Occipital lobe (tissue), 2 donors: ENCODE results near the gene LHFPL3. TPM values are rescaled to one million over a fixed set of nuclear protein-coding genes. Genes with fewer than 3 reads are reported as not detected.
A peak's percentile ranks its signal among the peaks of the same experiment; 100 is the strongest.

Experiments
- DNase-seq: peaks from one replicate; lab custom pipeline; 2025; lab: John Stamatoyannopoulos, UW
- total RNA-seq: library from RNA; depleted of rRNA; stranded (reverse); fragments of >200 nt; gene quantifications from one replicate; pipeline ENCODE4 v1.2.3, GENCODE V29; 2014

Gene LHFPL3
- total RNA-seq, 1 donor from 2014 or later: 26.2 TPM

DNA sequence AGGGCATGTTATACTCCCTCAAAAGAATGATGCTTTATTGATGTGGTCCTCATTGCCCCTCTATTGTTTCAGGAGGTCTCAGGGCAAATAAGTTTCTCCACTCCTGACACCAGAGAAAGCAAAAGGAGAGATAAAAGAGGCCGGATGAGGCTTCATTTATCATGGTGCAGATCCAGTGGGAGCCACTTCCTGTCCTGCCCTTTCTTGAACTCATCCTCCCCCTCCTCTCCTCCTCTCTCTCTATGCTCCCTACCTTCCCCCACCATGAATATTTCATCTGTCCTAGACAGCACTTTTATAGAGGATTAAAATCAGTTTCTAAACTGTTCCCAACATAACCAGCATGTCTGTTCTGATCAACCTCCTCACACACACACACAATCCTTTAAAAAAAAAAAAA is 513.4 kb downstream of the LHFPL3 start:
- no peak for DNase-seq

DNA sequence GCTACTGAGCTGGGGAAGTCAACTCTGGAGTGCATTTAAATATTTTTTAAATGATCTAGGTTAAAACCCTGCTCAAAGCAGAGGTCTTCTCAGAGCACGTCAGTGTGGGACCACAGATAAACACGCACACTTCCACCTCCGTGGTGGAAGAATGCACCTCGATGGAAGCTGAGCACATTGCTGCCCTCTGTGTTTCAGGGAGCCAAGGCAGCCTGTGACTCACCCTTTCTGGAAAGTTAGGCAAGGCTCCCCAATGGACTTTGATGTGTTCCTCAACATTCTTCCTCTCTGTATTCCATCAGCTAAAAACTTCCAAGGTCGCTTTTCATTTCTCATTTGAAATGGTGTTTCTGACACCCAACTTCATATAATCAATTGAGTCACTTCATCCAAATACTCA is 514.8 kb downstream of the LHFPL3 start:
- DNase-seq: no peak

DNA sequence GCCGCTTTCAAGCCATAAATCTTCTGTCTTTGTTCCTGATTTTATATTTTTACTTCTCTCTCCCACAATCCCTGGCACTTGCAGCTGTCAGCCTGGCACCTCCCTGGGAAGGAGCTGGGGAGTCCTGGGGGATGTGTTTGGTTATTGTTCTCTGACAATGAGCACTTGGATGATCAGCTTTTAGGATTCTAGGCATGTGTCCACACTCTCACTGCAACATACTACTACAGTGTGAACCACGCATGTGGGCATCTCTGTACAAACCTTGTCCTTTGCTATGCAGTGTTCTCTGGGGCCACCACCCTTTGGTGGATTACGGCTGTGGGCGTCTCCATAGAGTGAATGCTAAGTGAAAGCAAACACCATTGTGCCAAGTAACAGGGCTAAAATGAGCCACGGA is 517.2 kb downstream of the LHFPL3 start:
- DNase-seq: peak; percentile 52

DNA sequence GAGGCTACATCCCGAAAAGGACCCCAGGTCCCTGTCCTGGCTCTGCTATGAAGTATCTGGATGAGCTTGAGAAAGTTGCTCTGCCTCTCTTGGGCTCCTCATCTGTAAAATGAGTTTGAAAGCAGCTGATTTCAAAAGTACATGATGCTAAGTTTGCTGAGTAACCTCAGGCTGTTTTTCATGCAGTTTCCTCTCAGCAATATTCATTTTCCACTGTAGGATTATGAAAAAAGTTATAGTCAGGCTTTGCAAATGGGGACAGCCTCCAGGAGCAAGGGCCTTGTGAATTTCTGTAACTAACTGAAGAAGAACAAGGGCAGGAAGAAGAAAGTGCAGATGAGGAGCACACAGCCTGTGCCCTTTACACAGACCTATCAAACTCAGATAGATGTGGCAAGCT is 518.3 kb downstream of the LHFPL3 start:
- DNase-seq: no peak

DNA sequence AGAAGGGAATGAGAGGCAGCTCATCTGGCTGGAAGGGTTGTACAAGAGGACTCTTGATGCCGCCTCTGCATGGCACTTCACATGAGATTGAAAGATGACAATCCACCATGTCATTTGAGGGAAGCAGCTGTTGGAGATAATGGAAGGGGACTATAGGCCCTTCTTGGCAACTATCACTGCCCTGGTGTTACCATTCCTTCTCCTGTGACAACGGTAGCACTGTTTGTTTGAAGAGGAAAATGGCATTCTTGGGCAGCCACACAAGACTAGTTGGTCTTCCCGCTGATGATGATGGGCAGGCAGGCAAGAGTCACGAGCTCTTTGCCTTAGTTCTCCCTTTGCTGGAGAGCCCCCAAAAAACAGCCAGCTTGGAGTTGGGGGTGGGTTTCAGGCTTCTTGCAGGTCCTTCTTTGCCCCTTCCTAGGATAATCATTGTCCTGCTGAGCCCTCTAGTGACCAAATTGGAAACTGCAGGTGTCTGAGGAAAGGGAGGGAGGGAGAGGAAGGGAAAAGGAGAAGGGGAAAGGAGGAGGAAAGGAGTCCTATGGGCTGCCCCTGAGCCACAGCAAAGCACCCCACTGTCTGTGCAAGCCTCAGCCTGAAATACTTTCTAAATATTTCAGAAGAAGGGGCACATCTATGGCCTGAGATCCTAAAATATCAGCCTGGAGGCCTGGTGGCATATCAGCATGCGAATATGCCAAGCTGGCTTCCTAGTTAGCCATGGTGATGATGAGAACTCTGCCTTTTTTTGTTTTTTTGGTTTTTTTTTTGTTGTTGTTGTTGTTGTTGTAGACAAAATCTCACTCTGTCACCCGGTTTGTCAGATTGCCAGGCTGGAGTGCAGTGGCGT is 520.0 kb downstream of the LHFPL3 start:
- peak; percentile 54 for DNase-seq

DNA sequence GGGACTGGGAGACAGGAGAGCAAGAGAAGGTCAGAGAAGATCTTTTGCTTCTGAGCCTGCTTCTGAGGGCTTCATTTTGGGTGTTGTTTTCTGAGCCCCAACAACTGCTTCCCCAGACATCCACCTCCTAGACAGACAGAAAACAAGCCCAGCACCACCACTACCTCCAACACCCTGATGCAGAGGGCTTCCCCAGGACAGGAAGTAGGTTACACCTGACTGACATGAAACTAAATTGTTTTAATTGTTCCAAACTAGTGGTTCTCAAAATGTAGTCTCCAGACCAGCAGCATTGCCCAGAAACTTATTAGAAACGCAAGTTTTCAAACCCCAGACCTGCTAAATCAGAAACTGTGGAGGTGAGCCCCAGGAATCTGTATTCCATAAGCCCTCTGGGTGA is 522.0 kb downstream of the LHFPL3 start:
- DNase-seq: no peak

DNA sequence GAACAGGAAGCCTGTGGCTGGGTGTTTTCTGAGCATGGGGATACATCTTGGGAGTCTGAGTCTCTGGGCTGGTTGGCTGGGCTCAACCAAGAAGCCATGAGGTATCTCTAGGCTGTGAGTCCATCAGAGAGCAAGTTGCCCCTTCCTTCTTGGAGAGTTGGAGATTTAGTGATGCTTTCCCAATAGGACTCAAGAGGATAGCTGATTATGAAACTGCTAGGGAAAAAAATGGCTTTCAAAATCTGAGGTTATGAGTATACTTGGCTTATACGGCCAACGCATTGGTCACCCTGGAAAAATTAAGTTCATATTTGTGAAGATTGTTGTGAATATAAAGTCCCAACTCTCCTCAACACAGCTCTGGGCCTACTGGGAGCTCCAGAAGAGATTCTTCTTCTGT is 522.9 kb downstream of the LHFPL3 start:
- no peak for DNase-seq

DNA sequence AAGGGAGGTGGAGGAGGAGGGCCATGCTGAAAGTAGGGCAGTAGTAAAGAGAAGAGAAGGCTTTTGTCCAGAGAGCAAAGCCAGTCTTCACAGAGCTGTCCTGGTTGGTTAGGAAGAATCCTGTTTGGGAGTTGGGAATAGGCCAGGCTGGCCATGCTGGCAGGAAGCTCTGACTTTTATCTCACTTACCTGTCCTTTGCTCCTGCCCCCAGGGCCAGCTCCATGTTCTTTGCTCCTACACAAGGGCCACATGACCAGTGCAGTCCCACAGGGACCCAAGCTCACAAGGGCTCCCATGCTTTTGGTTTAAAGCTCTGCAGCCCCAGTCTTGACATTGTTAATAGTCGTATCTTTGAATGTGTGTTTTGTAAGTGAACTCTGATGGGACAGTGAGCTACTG is 524.0 kb downstream of the LHFPL3 start:
- DNase-seq: no peak

DNA sequence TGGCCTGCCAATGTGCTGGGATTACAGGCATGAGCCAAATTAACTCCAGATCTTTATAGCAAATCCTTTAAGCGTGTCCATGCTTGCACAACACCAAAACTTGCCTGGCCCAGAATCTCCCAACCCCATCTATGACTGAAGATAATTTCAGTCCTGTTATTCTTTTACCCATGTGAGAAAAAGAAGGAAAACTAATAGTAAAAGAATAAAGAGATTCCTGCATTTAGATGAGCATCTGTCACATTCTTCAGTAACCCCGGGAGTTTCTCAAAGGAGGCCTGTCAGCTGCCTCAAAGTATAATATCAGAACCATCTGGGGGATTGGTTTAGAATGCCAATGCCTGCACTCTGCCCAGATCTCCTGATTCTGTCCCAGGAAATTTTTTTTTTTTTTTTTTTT is 527.5 kb downstream of the LHFPL3 start:
- DNase-seq: no peak

DNA sequence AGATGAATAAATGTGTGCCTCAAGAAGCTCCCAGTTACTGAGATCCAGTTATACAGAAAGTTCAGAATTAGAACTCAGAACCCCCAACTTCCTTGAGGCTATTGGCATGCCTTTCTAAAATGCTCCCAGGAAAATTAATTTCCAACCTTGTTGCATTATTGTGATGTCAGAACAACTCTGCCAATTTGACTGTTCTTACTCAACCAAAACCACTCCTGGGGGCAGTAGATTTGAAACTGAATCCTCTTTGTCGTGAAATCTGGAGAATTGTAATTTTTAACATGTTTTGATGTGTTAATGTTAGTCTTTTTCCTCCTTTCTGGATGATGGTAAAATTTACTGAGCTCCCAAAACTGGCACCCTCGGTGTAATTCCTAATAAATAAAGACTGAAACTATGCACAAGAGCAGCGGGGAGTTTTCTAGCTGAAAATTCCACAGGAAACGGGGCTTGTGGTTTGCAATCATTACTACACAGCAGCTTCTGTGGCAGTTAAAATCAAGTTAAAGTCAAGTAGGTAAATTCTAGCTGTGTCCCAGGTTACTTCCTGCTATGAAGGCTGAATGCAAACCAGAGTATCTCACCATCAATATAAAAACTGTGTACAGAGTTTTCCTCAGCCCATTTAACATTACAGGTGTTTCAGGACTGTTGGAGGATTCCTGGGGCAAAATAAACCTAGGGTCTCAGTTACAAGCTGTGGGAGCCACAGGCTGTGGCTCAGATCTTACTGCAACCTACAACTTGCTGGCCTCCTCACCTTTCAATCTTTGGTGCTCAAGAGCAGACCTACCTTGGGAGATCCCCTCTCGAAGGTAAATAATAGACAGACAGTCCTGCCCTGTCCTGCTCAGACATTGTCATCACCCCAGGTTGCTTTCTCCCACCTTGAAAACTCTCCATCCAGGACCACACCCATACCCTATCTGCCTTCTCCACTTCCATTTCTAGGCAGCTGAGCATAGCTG is 529.3 kb downstream of the LHFPL3 start:
- no peak for DNase-seq

DNA sequence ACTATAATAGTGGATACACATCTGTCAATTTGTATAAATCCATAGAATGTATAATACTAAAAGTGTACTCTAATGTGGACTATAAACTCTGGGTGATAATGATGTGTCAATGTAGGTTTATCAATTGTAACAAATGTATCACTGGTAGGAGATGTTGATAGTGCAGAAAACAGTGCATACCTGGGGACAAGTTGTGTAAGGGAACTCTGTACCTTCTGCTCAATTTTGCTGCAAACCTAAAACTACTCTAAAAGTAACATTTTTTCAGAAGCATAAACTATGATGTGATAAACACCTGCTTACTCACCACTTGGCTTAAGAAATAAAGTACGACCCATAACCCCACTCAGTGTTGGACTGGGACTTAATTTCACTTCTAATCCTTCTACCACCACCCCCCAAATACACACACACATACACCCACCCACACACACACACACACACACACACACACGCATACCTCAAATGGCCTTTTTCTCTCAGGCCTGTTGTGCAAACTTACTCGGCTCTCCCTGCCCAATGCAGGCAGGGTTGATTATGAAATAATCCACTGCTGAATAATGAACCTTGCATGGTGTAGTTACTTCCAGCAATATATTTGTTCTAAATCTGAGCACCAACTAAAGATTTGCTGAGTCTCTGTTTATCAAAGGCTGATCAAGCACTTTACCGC is 531.5 kb downstream of the LHFPL3 start:
- no peak for DNase-seq

DNA sequence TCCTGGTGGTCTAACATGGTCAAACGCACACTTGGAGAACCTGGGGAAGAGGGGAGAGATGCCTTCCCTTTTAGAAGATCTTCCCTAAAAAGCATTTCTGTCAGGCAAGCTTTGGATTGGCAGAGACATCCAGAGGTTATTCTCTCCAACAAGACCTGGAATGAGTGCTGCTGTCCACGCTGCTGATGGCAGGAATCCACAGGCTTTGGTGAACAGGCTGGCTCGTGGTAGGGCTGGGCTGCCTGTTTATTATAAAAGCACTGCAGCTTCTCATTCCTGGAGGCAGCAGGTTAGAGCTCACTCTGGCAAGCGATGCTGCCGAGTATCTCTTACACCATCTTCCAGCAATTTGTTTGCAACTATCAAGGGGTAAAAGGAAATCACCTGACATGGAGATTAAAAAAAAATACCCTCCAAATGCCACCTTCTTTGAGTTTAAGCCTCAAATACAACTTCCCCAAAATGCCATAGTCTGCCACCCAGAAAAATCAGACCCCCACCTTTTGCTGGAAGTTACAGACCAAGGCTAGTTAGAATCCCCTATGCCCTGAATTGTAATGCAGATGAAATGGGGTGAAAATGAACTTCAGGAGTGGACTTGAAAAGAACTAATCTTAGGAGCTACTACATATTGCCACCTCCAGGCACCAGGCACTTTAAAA is 533.5 kb downstream of the LHFPL3 start:
- no peak for DNase-seq

DNA sequence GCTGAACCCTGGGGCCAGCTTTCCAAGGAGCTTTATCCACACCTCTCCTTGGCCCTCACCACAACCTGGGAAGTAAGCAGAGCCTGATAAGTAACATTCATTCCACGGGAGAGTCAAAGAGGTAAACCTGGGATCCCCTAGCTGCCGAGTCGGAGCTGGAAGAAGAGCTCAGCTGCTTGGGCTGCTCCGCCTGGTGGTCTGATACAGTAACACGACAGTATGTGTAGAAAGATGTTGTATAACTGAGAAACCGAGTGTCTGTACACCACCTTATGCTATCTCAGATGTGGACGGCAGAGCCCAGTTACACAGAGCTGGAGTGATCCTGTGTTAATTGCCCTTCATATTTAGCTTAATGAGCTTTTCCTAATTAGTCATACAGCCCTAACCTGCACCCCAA is 534.3 kb downstream of the LHFPL3 start:
- DNase-seq: no peak

DNA sequence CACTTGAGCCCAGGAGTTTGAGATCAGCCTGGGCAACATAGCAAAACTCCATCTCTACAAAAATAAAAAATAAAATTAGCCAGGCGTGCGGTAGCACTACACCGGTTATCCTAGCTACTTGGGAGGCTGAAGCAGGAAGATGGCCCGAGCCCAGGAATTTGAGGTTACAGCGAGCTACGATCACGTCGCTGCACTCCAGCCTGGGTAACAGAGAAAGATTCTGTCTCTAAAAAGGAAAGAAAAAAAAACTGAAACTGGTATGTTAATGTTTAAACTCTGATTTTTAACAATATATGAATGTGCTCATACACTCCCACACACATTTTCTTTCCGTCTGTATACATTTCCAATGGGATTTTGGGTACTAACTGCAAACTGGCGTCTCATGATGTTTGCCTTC is 545.0 kb downstream of the LHFPL3 start:
- DNase-seq: no peak

DNA sequence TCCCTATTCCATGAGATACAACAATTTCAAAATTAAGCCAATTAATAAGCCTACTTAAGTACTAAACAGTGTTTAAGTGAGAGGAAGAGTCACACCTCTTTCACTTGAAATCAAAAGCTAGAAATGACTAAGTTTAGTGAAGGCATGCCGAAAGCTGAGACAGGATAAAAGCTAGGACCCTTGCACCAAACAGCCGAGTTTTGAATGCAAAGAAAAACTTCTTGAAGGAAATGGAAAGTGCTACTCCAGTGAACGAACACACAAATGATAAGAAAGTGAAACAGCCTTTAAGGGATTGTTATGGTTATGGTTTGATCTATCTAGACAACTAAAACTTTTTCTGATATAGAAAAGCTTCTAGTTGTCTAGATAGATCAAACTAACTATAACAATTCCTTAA is 550.2 kb downstream of the LHFPL3 start:
- DNase-seq: no peak

DNA sequence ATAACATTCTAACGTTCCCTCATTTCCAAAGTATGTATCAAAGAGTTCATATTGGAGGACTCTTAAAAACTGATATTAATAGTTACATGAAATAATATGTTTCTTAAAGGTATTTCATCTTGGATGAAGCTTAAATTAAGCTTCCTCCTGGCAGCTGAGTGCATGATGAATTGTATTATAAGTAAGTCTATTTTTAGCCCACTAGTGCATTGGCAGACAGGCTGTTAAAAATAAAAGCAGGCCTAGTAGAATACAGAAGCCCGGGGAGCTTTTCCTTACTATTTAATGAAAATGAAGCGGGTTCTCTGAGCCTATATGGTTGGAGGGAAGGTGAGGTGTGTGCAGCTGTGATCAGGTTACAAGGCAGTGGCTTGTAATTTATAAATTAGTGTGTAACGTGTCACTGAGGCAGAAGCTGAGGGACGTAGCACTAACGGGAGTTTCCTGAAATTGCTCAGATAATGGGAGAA is 554.9 kb downstream of the LHFPL3 start:
- no peak for DNase-seq

DNA sequence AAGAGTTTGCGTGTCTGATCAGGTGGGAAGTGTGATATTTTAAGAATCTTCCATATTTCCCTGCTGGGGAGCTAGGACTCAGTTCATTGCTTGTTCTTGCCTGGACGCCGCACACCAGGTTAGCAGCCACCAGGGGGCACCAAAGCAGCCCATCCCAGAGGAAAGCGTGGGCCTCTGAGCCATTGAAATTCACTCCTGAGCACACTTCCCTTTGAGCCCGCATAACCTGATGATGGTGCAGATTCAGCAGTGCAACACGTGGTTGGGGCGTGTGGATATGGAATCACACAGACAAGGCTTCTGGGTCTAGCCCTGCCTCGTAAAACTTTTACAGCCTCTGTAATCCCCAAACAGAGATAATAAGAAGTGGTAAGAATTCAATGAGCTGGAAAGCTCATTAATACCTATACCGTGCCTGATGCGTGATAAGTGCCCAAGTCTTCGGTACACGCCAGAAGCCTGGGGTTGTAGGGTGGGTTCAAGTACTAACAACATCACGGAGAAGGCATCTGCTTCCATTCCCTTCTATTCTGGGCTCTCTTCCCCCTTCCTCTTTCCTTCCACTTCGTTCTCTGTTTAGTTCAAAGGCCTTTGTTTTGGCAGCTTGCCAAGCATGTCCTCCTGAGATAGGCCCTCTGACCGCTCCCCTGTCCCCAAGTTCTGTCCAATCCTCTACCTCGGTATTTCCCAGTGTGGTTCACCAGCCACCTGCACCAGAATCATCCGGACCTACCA is 555.5 kb downstream of the LHFPL3 start:
- DNase-seq: peak; percentile 73

DNA sequence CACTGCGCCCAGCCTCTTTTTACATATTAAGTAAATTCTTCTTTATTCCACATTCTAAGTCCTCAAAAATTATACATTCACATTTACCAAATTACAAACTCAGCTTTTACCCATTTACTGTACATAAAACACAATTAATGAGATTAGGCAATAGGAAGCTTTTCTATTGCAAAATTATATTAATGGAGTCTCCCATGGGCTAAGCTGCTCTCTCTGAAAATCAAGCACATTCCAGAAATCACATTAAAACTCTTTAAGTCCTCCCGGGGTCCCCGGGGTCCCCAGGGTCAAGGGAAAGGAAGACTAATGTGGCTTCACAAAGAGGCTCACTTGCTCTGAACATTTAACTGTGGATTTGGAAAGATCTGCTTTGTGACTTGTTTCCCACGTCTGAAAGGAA is 558.2 kb downstream of the LHFPL3 start:
- no peak for DNase-seq

DNA sequence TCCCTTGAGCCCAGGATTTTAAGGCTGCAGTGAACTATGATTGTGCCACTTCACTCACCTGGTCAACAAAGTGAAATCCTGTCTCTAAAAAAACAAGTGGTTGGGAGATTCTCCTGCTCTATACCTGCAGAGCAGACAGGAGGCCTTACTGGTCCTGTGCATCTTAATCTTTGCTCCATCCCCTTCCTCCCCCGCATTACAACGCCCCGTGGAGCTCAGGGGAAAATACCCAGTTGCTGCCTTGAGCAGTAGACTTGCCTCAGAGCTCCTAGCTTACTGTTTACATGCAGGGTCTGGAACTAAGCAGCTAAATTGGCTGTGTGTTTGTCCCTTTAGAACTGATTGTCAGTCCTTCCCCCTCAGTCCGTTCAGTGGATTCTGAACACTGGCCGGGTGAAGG is 561.8 kb downstream of the LHFPL3 start:
- no peak for DNase-seq

DNA sequence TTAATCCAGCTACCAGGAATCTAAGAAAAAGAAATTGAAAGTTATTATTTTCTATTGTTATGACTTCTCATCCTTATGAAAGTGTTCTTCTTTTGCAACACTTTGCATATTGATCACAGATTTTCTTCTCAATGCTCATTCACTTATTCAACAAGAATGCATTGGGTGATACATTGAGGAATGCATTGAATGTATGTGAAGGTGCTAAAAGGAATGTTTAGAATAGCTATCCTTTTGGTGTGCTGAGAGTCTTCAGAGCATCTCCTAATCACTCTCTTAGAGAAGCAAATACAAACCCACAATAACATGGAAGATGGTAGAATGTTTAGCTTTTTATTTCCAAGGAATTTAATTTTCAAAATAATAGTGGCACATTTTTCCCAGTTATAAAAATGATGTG is 563.5 kb downstream of the LHFPL3 start:
- DNase-seq: no peak

DNA sequence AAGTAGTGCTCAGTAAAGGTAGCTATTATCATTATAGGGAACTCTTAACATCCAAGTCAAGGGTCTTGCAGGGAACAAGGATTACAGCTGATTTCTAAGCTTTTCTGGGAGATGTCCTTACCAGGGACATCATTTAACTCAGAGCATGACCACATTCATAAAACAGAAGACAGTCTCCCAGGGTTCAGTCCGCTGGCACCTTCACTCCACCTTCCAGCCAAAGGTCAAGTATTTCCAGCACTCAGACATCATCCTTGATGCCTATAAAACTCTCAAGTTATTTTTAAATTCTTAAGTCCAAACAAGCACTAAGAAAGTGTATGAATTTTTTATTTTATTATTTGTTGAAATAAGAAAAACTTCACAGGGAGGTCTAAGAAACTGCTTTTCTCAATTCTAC is 565.9 kb downstream of the LHFPL3 start:
- DNase-seq: no peak
